ENCODE results near the gene RAX2.

DNA sequence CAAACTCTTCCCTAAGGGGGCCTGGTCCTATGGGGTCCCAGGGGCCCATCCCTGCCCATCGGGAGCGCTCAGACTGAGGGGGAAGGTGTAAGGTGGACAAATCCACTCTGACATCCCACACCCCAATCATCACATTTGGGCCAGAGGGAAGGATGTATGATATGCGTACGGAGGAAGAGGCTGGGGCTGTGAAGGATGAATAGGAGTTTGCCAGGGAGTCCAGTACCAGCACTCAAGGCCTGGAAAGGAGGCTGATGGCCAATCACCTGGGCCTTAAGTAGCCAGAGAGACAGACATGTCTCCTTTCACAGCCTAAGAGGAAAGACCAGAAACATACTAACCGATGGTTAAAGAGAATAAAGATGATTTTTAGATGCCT lies 48.9 kb downstream of the RAX2 start:
- TF ChIP-seq, protein P1, sequence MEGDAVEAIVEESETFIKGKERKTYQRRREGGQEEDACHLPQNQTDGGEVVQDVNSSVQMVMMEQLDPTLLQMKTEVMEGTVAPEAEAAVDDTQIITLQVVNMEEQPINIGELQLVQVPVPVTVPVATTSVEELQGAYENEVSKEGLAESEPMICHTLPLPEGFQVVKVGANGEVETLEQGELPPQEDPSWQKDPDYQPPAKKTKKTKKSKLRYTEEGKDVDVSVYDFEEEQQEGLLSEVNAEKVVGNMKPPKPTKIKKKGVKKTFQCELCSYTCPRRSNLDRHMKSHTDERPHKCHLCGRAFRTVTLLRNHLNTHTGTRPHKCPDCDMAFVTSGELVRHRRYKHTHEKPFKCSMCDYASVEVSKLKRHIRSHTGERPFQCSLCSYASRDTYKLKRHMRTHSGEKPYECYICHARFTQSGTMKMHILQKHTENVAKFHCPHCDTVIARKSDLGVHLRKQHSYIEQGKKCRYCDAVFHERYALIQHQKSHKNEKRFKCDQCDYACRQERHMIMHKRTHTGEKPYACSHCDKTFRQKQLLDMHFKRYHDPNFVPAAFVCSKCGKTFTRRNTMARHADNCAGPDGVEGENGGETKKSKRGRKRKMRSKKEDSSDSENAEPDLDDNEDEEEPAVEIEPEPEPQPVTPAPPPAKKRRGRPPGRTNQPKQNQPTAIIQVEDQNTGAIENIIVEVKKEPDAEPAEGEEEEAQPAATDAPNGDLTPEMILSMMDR (IDR thresholded peaks at IDR 0.05) = no peak
- TF ChIP-seq POLR2AphosphoS5 (IDR thresholded peaks at IDR 0.05) = no peak
- no peak for TF ChIP-seq EP300 (IDR thresholded peaks at IDR 0.05)
